Stimulated activated CD4-positive, alpha-beta T cell treated with anti-CD3 and anti-CD28 coated beads, Interleukin-2, amount 100 ng/mL, for 4 hours (primary cell): Measurements from ENCODE around the gene BNC2.

ENCODE experiments used
- DNase-seq: peaks from one replicate; pipeline ENCODE4 v3.0.0-alpha.2; 2020; ENCODE audit warnings: low read depth

The BNC2 gene

GRCh38 chr9:16414451-16414850 lies 456.0 kb downstream of the BNC2 start:
- no peak for DNase-seq

- DNase-seq: no peak
These were observed 456.9 kb downstream of the BNC2 start for GRCh38 chr9:16413509-16414016.

- no peak for DNase-seq
These were observed 457.7 kb downstream of the BNC2 start for GRCh38 chr9:16412740-16413139.

- no peak for DNase-seq
These were observed 459.2 kb downstream of the BNC2 start for GRCh38 chr9:16411311-16411710.

- DNase-seq: no peak
These were observed 459.7 kb downstream of the BNC2 start for GRCh38 chr9:16410601-16411280.

- no peak for DNase-seq
These were observed 462.9 kb downstream of the BNC2 start for GRCh38 chr9:16407617-16408016.

GRCh38 chr9:16406526-16407225 lies 463.8 kb downstream of the BNC2 start:
- DNase-seq: no peak

- no peak for DNase-seq
These were observed 465.0 kb downstream of the BNC2 start for GRCh38 chr9:16405421-16405820.

- DNase-seq: no peak
These were observed 468.8 kb downstream of the BNC2 start for GRCh38 chr9:16401701-16402100.

- no peak for DNase-seq
These were observed 471.8 kb downstream of the BNC2 start for GRCh38 chr9:16398691-16399090.

- DNase-seq: no peak
These were observed 474.1 kb downstream of the BNC2 start for GRCh38 chr9:16396389-16396788.

- no peak for DNase-seq
These were observed 479.1 kb downstream of the BNC2 start for GRCh38 chr9:16391369-16391768.

- DNase-seq: no peak
These were observed 483.1 kb downstream of the BNC2 start for GRCh38 chr9:16387382-16387781.

- DNase-seq: no peak
These were observed 483.7 kb downstream of the BNC2 start for GRCh38 chr9:16386827-16387077.

GRCh38 chr9:16386007-16386826 lies 484.3 kb downstream of the BNC2 start:
- no peak for DNase-seq

- DNase-seq: no peak
These were observed 484.9 kb downstream of the BNC2 start for GRCh38 chr9:16385590-16385989.

- no peak for DNase-seq
These were observed 485.5 kb downstream of the BNC2 start for GRCh38 chr9:16384993-16385392.

- no peak for DNase-seq
These were observed 493.2 kb downstream of the BNC2 start for GRCh38 chr9:16377311-16377710.

- no peak for DNase-seq
These were observed 499.2 kb downstream of the BNC2 start for GRCh38 chr9:16371306-16371705.

- no peak for DNase-seq
These were observed 499.8 kb downstream of the BNC2 start for GRCh38 chr9:16370647-16371046.

GRCh38 chr9:16369427-16369826 lies 501.0 kb downstream of the BNC2 start:
- DNase-seq: no peak

GRCh38 chr9:16368237-16369087 lies 502.0 kb downstream of the BNC2 start:
- no peak for DNase-seq
